ENCODE measurements around the gene ENDOU.

DNA sequence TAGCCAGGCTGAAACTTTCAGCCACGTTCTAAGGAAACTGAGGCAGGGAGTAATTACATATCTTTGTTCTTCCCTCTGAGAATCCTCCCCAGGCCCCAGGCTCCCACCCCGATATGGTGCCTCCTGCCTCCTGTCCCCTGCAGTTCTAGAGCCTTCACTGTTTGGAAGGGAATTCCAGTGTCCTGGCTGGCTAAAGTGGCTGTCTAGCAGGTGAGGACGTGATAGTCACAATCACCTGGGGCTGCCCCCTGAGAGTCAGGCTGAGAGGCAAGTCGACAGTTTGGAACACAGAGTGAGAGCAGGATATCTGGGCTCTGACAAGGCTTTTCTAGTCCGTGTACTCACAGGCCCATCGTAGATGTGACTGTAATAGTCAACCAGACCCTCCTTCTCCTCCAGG is 13.1 kb downstream of the ENDOU start:
- TF ChIP-seq, protein P1, sequence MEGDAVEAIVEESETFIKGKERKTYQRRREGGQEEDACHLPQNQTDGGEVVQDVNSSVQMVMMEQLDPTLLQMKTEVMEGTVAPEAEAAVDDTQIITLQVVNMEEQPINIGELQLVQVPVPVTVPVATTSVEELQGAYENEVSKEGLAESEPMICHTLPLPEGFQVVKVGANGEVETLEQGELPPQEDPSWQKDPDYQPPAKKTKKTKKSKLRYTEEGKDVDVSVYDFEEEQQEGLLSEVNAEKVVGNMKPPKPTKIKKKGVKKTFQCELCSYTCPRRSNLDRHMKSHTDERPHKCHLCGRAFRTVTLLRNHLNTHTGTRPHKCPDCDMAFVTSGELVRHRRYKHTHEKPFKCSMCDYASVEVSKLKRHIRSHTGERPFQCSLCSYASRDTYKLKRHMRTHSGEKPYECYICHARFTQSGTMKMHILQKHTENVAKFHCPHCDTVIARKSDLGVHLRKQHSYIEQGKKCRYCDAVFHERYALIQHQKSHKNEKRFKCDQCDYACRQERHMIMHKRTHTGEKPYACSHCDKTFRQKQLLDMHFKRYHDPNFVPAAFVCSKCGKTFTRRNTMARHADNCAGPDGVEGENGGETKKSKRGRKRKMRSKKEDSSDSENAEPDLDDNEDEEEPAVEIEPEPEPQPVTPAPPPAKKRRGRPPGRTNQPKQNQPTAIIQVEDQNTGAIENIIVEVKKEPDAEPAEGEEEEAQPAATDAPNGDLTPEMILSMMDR (IDR thresholded peaks at IDR 0.05) = no peak
- TF ChIP-seq POLR2A (IDR thresholded peaks at IDR 0.05) = no peak
